ENCODE data around the gene ACOXL.
"Not testable (repeated sequence)": the region's sequence is repeated elsewhere in the genome, so short reads cannot be mapped to it uniquely, and the experiment has no call there.

The ACOXL gene

DNA sequence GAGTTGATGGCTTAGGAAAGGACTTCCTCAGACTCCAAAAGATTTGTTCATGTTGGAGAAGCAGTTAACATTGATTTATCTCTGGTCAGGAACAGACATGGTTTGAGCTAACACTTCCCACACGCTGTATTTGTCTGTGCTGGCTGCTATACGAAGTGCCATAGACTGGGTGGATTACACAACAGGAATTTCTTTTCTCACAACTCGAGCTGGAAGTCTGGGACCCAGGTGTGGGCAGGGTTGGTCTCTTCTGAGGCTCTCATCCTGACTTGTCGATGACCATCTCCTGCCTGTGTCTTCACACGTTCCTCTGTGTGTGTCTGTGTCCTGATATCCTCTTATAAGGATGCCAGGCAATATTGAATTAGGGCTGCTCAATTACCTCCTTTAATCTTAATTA lies 224.9 kb downstream of the ACOXL start:
- DNase-seq (ENCODE audit: low read depth) = no peak
- TF ChIP-seq, protein P1, sequence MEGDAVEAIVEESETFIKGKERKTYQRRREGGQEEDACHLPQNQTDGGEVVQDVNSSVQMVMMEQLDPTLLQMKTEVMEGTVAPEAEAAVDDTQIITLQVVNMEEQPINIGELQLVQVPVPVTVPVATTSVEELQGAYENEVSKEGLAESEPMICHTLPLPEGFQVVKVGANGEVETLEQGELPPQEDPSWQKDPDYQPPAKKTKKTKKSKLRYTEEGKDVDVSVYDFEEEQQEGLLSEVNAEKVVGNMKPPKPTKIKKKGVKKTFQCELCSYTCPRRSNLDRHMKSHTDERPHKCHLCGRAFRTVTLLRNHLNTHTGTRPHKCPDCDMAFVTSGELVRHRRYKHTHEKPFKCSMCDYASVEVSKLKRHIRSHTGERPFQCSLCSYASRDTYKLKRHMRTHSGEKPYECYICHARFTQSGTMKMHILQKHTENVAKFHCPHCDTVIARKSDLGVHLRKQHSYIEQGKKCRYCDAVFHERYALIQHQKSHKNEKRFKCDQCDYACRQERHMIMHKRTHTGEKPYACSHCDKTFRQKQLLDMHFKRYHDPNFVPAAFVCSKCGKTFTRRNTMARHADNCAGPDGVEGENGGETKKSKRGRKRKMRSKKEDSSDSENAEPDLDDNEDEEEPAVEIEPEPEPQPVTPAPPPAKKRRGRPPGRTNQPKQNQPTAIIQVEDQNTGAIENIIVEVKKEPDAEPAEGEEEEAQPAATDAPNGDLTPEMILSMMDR (IDR thresholded peaks at IDR 0.05; ENCODE audit: insufficient read depth, low read depth, low read length, missing control alignments) = no peak
- no peak overlapping the region for H3K4me3 ChIP-seq (ENCODE audit: low read length)

DNA sequence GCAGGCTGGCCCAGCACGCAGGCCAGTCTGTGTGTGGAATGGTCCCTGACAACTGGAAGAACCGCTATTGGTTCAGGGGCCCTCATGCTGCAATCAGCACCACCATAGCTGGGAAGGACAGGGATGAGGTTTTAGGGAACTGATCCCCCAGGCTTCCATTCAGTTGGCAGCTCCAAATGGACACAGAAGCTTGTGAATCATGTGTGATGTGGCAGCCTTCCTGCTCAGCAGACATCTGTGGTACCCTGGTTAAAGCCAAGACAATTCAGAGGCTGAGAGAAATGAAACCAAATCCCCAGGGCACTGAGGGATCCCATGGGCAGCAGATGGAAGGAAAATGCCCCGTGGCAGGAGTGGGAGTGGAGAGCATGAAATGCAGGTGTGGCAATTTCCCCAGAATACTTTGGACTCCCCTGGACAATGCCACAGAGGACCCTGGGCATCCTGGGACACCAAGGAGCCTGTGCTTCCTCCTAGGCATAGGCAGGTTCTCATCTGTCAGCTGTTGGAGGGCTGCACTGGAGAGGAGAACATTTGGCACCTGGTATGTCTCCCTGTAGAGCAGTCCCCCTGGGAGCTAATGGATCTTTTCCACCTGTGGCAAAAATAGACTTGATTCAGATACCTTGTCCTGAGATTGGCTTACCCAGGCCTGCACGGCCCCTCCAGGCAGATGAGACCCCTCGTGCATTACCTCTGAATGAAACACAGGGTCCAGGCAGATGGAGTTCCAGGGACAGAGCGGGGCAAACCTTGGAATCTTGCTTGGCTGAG lies 226.2 kb downstream of the ACOXL start:
- TF ChIP-seq, protein P1 (IDR thresholded peaks at IDR 0.05; ENCODE audit: insufficient read depth, low read depth, low read length, missing control alignments) = no peak
- no peak for DNase-seq (ENCODE audit: low read depth)
- H3K4me3 ChIP-seq (ENCODE audit: low read length) = no peak overlapping the region

DNA sequence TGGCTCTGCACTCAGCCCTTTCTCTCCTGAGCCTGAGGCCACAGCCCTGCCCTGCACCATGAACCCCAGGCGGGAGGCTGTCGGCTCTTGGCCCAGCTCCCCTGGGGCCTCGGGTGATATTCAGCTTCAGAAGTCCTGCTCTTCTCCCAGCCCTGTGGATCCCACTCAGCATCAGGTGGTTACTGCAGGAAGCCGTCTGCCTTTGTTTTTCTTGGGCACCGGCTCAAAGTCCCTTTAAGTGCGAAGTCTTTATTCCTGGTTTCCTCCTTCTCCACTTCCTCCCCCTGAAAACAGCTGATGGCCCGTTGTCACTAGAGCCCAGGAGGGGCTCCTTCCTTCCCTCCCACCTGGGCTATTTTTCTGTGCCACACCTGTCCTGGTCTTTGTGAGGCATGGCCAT lies 226.8 kb downstream of the ACOXL start:
- H3K4me3 ChIP-seq (ENCODE audit: low read length) = no peak overlapping the region
- TF ChIP-seq, protein P1 (IDR thresholded peaks at IDR 0.05; ENCODE audit: insufficient read depth, low read depth, low read length, missing control alignments) = no peak

DNA sequence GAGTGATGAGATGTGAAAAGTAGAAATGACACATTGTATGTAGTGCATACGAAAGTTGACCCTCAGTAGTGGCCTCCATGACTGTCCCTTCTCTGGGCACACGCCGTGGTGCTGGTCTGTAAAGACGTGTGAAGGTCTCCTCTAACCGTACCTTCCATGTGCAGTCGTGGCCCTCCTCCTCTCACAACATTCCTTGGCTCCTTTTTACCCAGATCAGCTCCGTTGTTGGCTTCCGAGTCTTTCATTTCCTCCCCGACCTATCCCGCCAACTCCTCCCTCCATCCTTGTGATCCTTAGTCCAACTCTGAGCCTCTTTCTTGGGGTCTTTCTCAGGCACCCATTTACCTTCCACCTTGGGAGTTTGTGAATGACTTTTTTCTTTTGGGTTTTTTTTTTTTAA lies 227.9 kb downstream of the ACOXL start:
- no peak for DNase-seq (ENCODE audit: low read depth)
- H3K4me3 ChIP-seq (ENCODE audit: low read length) = no peak overlapping the region
- TF ChIP-seq, protein P1 (IDR thresholded peaks at IDR 0.05; ENCODE audit: insufficient read depth, low read depth, low read length, missing control alignments) = no peak

More for the DNA sequence above, 226.8 kb downstream of the ACOXL start:
- no peak for DNase-seq (ENCODE audit: low read depth)

DNA sequence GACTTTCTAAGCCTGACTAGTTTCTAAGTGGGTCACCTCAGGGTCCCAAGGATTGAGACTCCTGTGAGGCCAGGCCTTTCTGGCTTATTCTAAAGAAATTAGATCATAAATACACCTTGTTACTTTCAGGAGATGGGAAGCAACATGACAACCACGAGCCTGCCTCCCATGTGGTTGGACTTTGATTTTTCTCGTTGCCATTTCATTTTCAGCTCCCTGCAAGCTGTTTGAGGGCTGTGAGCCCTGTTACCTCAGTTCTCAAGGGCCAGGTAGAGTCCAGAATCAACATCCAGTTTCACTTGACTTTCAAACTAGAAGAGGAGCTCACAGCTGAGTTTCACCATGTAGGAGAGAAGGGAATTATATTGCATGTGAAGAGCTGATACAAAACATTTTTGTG lies 228.6 kb downstream of the ACOXL start:
- no peak for DNase-seq (ENCODE audit: low read depth)

DNA sequence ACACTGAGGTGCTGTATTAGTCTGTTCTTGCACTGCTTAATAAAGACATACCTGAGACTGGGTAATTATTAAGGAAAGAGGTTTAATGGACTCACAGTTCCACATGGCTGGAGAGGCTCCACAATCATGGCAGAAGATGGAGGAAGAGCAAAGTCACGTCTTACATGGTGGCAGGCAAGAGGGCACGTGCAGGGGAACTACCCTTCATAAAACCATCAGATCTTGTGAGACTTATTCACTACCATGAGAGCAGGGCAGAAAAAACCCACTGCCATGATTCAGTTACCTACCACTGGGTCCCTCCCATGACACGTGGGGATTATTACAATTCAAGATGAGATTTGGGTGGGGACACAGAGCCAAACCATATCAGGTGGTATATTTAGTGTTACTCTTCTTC lies 229.3 kb downstream of the ACOXL start:
- not testable (repeated sequence) for DNase-seq (ENCODE audit: low read depth); H3K4me3 ChIP-seq (ENCODE audit: low read length)

More for the DNA sequence above, 228.6 kb downstream of the ACOXL start:
- no peak overlapping the region for H3K4me3 ChIP-seq (ENCODE audit: low read length)
- TF ChIP-seq, protein P1 (IDR thresholded peaks at IDR 0.05; ENCODE audit: insufficient read depth, low read depth, low read length, missing control alignments) = no peak

DNA sequence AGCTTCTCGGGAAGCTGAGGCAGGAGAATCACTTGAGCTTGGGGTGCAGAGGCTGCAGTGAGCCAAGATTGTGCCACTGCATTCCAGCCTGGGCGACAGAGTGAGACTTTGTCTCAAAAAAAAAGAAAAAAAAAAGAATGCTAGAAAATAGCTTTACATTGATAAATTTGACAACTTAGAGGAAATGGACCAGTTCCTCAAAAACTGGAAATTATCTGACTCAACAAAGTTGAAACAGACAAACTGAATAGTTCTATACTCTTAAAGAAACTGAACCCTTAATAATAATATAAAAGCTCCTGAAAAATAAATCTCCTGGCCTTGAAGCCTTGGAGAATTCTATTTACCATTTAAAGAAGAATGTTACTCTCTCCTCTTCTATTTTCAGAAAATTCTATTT lies 237.3 kb downstream of the ACOXL start:
- TF ChIP-seq, protein P1 (IDR thresholded peaks at IDR 0.05; ENCODE audit: insufficient read depth, low read depth, low read length, missing control alignments) = no peak
- DNase-seq (ENCODE audit: low read depth) = no peak
- H3K4me3 ChIP-seq (ENCODE audit: low read length) = no peak overlapping the region

All from epithelial cell of esophagus (primary cell).